Activated CD8-positive, alpha-beta memory T cell treated with anti-CD3 and anti-CD28 coated beads, Interleukin-2, amount 50 U/mL, for 24 hours (primary cell): ENCODE results near the gene TOR1AIP1.

Experiments
- DNase-seq: peaks from one replicate; pipeline ENCODE4 v3.0.0-alpha.2; 2020; ENCODE audit errors: extremely low read depth

TOR1AIP1 gene

DNA sequence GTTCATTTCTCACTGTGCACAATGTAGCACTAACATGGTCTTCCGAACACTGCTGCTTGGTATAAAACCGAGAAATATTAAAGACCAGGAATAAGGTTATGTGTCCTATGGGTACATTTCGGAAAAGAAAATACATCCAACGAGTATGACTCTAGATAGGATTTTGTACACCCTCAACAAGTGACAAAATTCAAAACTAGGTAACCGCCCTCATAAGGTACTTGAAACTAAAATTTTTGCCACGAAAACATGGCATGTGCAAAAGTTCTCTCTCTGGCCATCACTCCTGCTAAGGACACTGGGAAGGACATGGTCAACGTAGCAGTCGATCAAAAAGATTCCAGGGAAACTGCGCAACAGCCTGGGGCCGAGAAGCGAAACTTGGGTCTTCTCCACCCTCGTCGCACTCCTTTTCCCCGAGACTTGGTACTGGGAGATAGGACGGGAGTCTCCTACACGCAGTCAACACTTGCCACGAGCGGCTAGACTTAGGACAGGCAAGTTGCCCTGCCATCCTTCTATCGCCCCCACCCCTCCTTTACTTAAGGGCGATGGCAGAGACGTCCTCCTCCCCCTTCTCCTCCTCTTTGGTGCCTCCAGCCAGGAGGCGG lies 338 bp upstream of the TOR1AIP1 start:
- DNase-seq = no peak

DNA sequence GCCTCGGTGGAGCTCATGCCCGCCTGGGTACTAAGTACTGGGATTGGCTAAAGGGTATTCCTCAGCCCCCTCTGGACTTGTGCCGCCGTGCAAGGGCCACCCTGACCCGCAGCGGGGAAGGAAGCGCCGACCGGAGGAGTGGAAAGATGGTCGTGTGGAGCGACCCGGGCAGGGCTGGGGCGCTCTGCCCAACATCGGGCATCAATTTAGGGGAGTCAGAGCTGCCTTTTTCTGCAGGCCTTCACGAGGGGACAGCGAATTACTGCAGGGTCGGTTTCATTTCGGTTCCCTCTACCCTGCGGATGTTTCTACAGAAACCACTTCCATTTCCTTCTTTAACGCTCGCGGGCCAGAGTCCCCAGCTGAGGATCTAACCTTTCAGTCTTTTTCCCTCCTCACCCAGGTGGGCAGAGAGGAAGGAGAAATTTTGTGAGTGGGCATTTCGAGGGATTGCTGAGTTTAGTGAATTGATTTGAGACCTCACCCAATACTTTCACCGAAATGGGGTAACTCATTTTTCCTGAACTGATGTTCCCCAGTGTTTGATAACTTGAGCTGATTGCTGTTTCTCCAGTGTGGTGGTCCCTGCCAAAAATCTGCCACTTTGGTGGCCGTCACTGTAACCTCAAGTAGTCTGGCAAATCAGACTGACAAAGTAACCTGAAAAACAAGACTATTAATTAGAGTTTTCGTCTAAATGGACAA lies 1.1 kb downstream of the TOR1AIP1 start:
- no peak for DNase-seq

DNA sequence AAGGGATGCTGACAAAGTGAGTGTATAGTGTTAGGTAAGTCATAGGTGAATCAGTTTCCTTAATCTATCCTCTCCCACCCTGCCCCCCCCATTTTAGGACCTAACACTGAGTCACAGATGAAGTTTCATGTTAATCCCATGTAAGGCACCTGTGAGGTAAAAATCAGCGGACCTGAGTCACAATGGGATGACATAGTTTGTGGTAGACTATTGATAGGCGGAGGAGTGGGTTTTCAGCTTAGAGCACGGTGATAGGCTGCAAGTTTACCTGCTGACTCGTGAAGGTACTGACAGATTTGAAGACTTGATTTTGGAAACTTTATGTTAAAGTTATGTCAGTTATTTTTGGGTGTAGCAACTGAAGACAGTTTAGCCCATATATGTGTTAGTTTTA lies 1.7 kb downstream of the TOR1AIP1 start:
- DNase-seq = no peak

DNA sequence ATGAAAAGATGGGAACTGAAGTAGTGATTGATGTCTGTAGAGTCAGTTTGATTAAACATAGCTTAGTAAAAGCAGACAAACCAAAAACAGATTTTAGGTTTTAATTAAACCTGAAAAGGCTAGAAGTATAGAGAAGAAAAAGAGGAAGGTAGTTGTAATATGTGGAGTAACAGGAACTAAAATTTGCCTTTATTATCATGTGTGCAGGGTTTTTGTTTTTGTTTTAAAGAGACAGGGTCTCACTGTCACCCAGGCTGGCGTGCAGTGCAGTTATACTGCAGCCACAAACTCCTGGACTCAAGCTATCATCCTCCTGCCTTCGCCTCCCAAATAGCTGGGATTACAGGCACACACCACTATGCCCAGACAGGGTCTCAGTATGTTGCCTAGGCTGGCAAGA lies 6.0 kb downstream of the TOR1AIP1 start:
- DNase-seq = no peak

DNA sequence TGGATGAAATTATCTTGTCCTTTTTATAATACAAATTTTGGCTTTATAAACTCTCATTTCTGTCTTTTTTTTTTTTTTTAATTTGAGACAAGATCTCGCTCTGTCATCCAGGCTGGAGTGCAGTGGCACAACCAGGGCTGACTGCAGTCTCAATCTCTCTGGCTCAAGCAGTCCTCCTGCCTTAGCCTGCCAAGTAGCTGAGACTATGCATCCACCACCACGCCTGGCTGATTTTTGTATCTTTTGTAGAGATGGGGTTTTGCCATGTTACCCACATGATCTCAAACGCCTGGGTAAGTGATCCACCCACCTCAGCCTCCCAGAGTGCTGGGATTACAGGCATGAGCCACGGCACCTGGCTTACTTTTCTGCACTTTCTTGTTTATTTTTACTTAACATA lies 7.5 kb downstream of the TOR1AIP1 start:
- no peak for DNase-seq

DNA sequence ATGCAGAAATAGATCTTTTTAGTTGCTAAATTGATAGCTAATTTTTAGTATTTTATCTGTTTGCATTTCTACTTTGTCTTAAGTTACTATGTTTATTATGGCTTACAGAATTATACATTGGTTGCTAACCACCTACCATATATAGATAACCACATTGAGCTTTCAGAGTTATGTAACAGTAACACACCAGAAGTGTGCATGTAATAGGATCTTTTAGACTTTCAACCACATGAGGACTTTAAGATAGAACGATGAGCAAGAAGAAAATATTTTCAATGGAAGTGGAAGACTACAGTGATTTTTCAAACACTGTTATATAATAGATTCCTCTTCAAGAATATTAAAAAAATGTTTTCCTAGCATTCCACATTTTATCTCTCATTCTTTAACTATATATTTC lies 28.8 kb downstream of the TOR1AIP1 start:
- DNase-seq = no peak

DNA sequence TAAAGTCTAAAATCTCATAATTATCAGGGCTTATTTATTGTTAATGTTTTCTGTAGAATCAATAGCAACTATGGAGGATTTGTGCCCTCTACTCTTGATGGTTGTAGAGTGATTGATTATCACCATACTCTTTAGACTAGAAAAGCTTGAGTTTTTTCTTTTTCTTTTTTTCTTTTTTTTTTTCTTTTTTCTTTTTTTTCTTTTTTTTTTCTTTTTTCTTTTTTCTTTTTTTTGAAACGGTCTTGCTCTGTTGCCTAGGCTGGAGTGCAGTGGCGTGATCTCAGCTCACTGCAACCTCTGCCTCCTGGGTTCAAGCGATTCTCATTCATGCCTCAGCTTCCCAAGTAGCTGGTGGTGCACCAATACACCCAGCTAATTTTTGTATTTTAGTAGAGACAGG lies 29.7 kb downstream of the TOR1AIP1 start:
- DNase-seq = no peak

DNA sequence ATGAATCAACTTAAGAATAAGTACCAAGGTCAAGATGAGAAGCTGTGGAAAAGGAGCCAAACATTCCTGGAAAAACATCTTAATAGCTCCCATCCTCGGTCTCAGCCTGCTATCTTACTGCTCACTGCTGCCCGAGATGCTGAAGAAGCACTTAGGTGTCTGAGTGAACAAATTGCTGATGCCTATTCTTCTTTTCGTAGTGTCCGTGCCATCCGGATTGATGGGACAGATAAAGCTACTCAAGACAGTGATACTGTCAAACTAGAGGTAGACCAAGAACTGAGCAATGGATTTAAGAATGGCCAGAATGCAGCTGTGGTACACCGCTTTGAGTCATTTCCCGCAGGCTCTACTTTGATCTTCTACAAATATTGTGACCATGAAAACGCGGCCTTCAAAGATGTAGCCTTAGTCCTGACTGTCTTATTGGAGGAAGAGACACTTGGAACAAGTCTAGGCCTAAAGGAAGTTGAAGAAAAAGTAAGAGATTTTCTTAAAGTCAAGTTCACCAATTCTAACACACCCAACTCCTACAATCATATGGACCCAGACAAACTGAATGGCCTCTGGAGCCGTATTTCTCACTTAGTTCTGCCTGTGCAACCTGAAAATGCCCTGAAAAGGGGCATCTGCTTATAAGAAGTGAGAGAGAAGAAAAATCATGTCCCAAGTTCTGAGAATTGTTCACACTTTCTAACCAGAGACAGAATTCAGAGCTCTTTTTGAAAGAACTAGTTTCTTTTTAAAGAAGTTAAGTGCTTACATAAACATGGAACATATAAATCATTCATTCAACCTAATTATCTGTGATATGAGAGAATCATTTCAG lies 35.7 kb downstream of the TOR1AIP1 start:
- no peak for DNase-seq

DNA sequence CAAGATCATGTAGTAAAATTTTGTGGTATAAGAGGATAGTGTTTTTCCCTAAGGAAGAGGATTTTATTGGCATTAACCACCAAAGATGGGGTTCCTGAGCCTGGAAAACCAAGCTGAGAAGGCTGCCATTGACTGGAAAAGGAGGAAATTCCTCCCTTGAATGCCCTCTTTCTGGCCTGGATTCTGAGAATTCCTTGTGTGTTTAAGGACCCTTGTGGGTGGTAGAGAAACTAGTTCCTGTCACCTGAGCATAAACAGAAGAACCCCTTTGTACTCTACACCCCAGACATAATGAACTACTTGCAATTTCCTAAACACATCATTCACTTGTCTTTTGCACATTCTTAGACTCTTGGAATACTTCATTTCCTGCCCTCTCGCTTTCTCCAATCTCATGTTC lies 39.4 kb downstream of the TOR1AIP1 start:
- DNase-seq = no peak

DNA sequence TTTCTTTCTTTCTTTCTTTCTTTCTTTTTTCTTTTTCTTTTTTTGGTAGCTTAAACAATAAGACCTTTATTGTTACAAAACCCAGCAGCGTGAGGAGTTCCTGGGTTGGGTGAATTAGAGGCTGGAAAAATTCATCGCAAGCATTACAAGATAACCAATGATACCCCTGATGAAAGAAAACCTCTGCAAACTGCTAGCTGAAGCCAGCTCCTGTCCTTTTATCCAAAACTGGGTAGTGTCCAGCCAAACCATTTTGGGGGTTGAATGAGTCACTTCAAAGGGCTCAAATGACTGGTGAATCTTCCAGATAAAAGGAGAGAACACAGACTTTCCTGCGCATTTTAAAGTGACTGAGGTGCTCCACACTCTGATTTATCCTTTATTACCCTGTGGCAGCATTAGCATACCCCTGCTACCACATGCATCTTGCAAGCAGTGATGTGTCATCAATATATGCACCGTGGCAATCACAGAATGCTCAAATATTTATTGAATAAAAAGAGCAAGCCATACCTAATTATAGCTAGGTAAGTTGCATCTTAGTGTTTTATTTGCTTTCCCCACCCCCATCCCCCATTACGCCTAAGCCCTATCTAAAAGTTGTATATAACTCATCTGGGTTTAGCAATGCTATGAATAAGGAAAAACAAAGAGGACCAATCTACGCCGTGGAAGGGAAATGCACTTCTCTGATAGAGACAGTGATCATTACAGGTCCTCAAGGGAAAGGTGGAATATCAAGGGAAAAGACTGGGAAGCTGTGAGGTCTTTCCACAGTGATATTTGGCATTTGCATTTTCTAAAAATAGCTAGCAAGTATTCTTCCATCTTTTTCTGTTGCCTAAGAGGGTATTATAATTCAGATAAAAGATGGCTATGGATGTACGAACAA lies 40.1 kb downstream of the TOR1AIP1 start:
- DNase-seq = no peak

DNA sequence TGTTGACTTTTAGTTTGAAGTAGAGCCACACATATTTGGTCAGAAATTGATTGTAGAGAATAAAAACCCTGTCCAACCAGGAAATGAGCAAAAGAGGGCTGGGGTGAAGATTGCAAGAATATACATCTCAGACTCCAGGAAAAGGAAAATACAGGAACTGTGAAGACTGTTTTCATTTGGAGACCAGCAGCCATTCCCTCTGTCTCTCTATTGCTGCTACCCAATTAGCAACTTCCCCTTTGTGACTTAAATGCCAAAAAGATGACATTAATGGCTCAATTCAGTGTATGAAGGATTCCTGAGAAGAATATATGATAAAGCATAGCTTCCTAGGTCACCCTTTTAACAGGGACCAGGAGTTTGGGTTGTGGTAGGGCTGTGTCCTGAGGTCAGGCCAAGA lies 40.9 kb downstream of the TOR1AIP1 start:
- no peak for DNase-seq

DNA sequence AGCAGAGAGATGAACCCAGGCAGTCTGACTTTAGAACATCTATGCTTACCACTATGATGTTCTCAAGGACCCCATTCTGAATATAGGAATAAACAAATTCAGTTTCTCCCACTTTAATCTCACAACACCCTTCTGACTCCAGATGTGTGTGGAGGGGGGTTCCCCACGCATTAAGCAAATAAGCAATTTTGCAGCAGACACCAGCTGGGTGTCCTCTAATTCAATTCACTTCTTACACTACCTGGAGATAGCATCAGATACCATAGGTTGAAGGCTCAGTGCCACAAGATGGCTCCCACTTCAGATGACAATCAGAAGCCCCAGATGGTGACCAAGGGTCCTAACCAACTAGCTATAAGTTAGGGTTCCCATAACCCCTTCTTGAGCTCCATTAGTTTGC lies 42.2 kb downstream of the TOR1AIP1 start:
- DNase-seq = no peak

DNA sequence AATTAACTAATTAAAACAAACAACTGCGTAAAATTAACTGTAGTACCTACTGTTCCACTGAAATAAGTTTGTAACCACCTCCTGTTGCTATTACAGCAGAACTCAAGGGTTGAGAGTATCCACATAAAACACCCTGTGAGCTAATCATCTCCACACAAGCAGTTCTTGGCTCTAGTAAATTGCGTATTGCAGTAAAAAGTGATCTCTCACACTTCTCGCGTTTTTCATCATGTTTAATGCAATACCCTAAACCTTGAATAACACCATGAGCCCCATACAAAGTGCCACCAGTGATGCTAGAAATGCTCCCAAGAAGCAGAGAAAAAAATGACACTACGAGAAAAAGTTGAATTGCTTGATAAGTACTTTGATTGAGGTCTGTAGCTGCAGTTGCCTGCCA lies 43.2 kb downstream of the TOR1AIP1 start:
- DNase-seq = no peak

DNA sequence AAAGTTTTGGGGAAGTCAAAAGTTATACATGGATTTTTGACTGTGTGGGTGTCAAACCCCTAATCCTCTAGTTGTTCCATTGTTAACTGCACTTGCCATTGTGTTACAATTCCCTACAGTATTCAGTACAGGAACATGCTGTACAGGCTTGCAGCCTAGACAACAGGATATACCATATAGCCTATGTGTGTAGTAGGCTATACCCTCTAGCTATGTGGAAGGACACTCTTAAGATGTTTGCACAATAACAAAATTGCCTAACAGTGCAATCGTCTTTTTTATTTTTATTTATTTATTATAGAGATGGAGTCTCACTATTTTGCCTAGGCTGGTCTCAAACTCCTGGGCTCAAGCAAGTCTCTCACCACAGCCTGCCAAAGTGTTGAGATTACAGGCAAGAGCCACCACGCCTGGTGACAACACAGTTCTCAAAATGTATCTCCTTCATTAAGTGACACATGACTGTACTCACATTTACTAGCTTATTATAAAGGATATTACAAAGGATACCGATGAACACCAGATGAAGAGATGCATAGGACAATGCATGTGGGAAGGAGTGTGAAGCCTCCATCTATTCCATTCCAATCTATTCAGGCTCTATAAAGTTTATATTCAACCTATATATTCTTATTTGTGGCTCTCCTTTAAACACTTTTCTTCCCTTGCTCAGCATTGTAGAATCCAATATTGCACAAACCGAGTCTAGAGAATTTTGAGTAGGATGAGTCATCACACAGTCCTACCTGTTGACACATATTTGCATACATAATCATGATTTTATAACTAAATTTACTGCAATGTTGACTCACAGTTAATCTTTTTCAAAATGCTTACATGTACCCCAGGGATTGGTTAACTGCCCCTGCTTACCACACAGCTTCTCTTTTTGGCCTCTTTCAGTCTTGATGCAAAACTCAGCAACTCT lies 44.1 kb downstream of the TOR1AIP1 start:
- DNase-seq = no peak

DNA sequence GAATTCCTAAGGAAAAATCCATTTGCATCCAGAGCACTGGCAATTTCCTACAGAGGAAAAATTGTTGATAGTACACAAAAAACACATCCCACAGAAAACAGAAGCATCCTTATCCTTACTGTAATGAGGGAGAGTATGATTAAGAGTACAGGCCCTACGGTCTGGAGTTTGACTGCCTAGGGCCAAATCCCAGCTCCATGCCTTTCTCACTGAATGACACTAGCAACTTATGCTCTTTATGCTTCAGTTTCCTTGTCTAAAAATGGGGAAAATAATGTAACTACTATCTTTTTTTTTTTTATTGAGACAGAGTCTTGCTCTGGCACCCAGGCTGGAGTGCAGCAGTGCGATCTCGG lies 44.7 kb downstream of the TOR1AIP1 start:
- DNase-seq = no peak

DNA sequence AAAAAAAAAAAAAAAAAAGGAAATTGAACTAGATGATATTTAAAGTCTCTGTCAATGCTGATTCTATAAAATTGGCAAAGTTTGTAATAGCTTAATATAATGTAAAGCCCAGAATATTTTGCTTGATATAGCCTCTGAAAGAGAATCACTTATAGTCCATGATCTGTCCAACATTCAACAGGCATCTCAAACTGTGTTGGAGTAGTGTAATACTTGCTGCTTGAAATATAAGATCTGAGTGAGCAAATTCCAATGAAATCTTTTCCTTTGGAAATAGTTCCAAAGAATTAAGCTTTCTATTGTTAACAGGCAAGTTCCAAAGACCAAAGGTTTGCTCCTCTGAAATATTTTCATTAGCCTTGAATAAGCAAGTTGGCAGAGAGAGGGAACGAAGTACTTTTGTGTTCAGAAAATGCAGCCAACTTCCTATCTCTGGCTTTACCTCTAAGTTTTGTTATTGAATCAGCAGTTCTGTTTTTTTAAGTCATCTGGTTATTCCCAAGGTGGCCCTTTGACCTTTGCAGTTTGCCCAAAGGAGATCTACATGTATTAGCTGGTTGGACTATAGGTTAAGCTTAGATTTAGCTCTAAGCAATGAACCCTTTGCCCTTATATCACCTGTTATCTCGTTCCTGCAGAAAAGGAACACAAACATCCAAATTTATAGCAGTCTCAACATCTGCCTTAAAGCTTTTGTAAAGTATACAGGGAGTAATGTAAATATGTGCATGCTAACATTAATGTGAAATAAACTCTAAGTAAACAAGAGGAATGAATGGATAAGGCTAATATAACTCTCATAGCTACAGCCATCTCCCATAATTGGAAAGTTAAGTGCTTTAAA lies 48.1 kb downstream of the TOR1AIP1 start:
- DNase-seq = no peak

DNA sequence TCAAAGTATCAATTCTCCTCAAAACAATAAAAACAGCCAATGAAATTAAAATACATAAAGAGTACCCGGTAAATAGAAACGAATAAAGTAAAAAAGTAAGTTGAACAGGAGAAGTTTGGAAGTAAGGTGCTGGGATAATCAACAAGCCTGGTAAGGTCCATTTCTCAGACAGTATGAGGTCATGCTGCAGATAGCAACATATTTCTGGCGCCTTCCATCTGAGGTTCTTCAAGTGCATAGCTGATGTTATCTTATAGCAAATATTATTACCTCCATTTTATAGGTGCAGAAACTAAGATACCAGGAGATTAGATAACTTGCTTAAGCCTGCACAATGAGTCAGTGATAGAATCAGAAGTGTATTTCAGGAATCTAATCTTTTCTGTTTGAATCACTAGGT lies 48.8 kb downstream of the TOR1AIP1 start:
- no peak for DNase-seq

DNA sequence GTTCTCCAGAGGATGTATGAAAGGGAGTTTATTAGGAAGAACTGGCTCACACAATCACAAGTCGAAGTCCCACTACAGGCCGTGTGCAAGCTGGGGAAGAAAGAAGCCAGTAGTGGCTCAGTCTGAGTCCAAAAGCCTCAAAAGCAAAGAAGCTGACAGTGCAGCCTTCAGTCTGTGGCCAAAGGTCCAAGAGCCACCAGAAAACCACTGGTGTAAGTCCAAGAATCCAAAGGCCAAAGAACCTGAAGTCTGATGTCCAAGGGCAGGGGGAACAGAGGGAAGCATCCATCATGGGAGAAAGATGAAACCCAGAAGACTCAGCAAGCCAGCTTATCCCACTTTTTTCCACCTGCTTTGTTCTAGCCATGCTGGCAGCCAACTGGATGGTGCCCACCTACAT lies 51.1 kb downstream of the TOR1AIP1 start:
- DNase-seq = no peak

DNA sequence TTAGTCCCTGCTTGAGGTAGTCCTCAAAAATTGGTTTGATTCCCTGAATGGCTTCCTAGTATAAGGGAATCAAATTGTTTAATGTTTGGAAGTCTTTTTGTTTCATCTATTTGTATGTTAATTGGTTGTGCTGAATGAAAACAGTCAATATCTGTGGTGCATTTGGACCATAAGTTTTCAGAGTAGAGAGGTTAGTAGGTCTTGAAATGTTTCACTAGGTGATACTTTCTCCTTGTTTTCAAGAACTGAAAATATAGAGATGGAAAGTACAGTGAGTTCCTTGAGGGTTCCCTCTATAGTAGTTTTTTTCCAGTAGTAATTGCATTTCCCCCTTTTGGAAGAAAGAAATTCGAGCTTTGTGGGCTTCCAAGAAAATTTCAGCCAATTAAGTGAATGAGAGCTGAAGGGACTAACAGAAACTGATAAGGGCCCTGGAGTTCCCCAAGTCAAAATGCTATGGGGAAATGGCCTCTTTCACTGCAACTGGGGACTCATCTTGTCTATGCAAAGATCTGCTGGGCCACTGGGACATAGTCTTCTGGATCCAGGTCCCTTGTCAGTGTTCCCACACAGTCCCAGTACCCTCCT lies 53.9 kb downstream of the TOR1AIP1 start:
- DNase-seq = no peak
